KOPT-K1 (cell line): ENCODE measurements around the gene SNAPC2.
"Not testable (repeated sequence)": the region's sequence is repeated elsewhere in the genome, so short reads cannot be mapped to it uniquely, and the experiment has no call there.

Source experiments
- H3K27ac ChIP-seq: fragments of 200-600 bp; sonication (generic); 2 replicates; pipeline ENCODE4 v1.5.1; 2016; ENCODE audit warnings: antibody characterized with exemption, mild to moderate bottlenecking, low read depth, low read length; ENCODE audit not compliant: poor library complexity, severe bottlenecking
- H3K36me3 ChIP-seq: fragments of 200-600 bp; sonication (generic); 2 replicates; pipeline ENCODE4 v1.5.1; 2017; ENCODE audit warnings: antibody characterized with exemption, mild to moderate bottlenecking, low read length, moderate library complexity; ENCODE audit not compliant: insufficient read depth
- H3K9me3 ChIP-seq: fragments of 200-600 bp; sonication (generic); 2 replicates; pipeline ENCODE4 v1.5.1; 2017; ENCODE audit warnings: antibody characterized with exemption, low read length, mild to moderate bottlenecking; ENCODE audit not compliant: insufficient read depth, poor library complexity, severe bottlenecking

Gene SNAPC2

DNA sequence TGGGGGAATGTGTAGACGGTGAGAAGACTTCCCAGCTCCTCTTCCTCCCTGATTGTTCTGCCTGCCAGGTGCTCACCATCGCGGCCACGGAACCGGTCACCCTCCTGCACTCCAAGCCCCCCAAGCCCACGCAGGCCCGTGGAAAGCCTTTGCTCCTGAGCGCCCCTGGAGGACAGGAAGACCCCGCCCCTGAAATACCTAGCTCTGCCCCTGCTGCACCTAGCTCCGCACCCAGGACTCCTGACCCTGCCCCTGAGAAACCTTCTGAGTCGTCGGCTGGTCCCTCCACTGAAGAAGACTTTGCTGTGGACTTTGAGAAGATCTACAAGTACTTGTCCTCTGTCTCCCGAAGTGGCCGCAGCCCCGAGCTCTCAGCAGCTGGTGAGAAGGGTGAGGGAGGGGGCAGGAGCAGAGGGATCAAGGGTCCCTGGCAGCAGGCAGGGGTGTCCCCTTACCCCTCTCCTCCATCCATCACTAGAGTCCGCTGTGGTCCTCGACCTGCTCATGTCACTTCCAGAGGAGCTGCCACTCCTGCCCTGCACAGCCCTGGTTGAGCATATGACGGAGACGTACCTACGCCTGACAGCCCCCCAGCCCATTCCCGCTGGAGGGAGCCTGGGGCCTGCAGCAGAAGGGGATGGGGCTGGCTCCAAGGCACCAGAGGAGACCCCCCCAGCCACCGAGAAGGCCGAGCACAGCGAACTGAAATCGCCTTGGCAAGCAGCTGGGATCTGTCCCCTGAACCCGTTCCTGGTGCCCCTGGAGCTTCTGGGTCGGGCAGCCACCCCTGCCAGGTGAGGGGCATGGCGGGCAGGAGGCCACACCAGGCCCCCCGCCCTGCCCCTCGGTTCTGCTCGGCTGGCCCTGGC, 2.1 kb downstream of the SNAPC2 start:
- no peaks in the 10 kb centered on the region for H3K9me3 ChIP-seq
- no peak overlapping the region for H3K27ac ChIP-seq
- H3K36me3 ChIP-seq = peaks cover 18% of the 10 kb centered on the region; the same call in 1 of the 2 replicates

DNA sequence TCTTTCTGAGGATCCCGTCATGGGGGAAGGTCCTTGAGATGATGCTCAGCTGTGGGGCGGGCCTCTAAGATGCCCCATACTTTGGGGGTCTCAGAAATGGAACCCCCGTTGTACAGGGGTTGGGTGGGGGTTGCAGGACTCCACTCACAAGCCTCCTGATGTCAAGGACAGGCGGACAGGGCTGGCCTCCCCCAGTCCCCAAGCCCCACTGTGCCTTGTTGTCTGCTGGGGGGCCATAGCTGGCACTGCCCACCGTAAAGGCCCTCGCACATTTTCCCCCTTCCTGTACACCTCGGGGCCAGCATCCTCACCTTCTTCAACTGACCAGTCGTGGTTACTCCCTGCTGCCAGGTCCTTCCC, 2.7 kb downstream of the SNAPC2 start:
- Histone ChIP-seq H3K27ac (no peak overlapping the region), H3K36me3 (peaks cover 22% of the 10 kb centered on the region; the same call in 1 of the 2 replicates), H3K9me3 (no peaks in the 10 kb centered on the region)

DNA sequence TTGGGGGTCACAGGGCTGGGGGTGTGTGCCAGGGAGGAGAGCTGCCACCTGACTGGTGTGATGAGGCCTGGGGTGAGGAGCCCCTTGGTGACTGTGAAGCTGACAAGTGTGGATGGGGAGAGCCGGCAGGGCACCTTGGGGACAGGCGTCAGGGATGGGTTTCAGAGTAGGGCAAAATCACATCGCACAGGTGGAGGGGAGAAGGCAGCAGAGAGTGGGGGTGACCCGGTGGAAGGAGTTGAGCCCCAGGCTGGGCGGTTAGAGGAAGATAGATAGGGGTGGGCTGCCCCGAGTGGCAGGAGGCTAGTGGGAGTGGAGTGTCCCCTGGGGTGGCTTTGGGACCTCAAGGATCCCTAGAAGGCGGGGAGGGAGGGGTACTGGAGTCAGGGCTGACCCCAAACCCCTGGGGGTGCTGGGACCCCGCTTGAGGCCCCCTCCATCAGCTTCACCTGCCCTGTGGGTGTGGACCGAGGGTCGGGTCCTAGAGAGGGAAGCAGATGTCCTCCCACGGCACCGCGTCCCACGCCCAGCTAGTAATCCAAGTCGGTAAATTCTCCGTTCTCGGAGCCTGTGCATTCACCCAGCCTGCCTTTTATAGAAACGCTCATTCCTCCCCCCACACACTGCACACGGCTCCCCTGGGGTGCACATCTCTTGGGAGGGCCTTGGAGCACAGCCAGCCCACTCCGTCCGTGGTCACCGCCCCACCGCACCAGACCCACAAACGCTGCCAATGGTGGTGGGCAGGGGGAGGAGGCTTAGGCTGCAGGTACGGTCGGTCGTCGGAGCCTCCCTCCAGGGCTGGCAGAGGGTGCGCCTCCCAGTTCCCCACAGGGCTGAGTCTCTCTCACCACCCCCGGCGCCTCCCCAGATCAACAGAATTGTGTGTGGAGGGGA, 3.4 kb downstream of the SNAPC2 start:
- peaks cover 22% of the 10 kb centered on the region; the same call in 1 of the 2 replicates for H3K36me3 ChIP-seq
- H3K9me3 ChIP-seq = no peaks in the 10 kb centered on the region
- H3K27ac ChIP-seq = no peak overlapping the region

DNA sequence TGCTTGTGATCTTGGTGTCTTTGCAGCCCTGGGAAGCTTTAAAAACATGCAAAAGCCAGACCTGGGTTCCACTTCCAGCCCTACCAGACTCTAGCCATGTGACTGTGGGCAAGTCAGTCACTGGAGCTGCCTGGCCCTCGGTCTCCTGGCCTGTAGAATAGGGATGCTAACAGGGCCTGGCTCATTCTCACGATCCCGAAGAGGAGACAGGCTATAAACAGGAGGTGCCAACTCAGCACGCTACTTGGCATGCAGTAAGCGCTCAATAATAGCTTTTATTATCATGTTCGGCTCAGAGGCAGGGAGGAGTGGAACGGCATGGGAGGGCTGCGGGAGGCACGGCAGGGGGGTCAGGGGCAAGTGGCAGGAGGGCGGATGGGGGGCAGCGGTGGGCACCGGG, 4.1 kb downstream of the SNAPC2 start:
- no peak overlapping the region for H3K27ac ChIP-seq
- H3K36me3 ChIP-seq = peaks cover 27% of the 10 kb centered on the region; the same call in 1 of the 2 replicates
- no peaks in the 10 kb centered on the region for H3K9me3 ChIP-seq

DNA sequence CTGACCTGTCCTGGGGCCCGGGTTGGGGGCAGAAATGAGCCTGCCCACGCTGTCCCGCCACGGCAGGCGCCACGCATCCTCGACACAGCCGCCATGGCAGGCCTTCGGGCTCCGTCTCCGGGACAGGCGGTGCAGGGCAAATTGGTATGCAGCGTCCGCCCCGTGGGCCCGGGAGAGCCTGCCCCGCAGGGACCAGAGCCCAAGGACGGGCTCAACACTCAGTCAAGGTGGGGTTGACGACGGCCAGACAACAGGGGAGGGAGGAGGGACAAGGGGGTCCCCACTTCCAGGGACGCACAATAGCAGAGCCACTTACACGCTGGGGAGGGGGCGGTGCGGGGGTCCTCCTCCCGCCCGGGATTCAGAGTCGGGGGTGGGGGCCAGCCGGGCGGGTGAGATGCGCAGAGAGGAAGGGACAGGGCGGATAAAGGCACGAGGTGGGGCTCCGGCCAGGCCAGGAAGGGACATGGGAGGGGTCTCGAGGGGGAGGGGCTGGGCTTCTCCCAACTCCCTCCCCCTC, 4.6 kb downstream of the SNAPC2 start:
- Histone ChIP-seq H3K9me3 (no peaks in the 10 kb centered on the region), H3K27ac (no peak overlapping the region)

DNA sequence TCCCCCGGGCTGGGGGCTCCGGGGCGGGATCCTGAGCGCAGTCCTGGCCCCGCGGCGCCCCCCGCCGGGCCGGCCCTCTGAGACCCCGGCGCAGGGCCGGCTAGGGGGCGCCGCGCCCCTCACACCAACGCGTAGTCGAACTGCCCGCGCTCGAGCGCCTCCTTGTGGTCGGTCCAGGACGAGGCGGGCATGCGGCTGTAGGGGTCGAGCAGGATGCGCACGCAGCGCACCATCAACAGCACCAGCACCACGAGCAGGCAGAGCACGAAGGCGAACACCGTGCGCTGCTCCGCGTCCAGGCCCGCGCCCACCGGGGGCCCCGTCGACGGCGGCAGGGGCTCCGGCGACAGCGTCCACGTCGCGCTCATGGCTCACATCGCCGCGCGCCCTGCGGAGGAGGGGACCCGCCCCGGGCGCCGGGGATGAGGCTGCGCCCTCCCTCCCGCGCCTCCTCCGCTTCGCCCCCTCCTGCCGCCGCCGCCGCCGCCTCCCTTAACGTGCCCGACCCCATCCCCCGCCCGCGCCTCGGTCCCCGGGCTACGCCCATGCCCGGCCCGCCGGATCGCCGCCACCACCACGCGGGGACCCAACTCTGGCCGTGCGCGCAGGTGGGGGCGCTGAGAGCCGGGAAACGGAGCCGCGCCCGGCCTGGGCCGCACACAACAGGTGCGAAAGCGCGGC, 5.2 kb downstream of the SNAPC2 start:
- Histone ChIP-seq H3K27ac (peak overlapping the region; percentile 14), H3K36me3 (peaks cover 33% of the 10 kb centered on the region), H3K9me3 (no peaks in the 10 kb centered on the region)

More for the DNA sequence above, 4.6 kb downstream of the SNAPC2 start:
- H3K36me3 ChIP-seq = peaks cover 29% of the 10 kb centered on the region; the same call in 1 of the 2 replicates

DNA sequence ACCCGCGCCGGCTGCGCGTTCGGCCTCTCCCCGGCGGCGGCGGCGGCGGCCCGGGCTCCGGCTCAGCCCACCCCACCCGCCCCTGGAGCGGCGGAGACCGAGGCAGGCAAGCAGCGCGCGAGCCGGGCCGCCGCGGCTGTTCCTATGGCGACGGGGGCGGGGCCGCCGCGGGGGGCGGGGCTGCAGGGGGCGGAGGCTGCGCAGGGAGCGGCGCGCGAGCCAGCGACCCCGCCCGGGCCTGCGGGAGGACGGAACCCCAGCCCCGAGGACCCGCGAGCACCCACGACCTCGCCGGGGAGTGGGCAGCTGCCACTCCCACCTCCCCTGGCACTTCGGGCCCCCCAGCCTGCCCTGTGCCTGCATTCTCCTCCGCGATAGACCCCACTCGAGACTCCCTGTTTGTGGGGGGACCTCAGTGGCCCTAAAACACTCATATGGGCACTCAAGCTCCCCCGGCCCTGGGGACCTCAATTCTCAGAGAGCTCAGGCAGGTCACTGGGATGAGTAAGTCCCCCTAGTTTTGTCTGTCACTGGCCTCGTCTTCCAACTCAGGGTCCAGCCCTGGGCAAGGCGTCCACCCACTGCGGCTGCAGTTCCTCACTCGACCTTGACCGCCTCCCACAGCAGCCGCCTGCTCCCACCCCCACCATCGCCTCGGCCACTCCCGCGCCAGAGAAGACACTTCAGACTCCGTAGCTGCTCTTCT, 6.0 kb downstream of the SNAPC2 start, which contains the start of gene CTXN1:
TSS of gene CTXN1 (minus strand) at position 115 of the 706 bp plus-strand sequence. CDS start 597 bp downstream, outside the sequence.
- Histone ChIP-seq H3K36me3 (peaks cover 42% of the 10 kb centered on the region), H3K27ac (peak within 1 kb of the TSS; percentile 14), H3K9me3 (no peaks in the 10 kb centered on the region)

DNA sequence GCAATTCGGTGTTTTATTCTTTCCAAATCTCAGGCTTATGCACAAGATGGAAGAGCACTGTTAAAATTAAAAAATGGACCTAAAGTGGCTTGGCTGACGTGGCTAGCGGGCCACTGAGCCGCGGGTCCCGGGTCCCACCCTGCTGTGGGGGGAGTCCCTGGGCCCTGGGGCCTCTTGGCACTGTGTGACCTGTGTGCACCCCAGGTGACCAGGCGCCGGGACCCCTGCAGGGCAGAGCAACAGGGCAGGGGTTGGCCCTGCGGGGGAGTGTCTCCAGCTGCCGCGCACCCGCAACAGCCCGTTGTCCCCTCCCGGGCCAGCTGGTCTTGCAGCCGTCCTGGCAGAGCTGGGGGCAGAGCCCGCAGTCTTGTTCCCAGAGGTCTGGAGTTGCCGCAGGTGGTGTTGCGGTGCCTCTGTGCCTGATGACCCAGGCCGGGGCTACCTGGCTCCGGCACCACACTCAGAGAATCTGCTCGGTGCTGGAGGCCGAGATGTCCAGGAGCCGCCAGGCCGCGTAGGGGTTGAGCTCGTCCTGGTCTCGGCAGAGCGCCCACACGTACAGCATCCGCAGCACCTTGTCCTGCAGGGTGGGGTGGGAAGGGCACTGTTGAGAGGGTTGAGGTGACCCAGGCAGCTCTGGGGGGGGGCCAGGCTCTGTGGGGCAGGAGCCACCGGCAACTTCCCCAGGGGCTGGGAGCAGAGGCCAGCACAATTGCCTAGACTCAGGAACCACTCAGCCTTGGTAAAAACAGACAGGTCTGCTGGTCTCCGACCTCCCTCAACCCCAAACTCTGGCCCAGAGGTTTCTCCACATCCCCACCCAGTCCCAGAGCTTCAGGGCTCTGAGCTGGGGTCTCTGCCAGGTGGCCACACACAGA, 6.8 kb downstream of the SNAPC2 start:
- Histone ChIP-seq H3K27ac (no peak overlapping the region), H3K9me3 (no peaks in the 10 kb centered on the region), H3K36me3 (peaks cover 44% of the 10 kb centered on the region)

DNA sequence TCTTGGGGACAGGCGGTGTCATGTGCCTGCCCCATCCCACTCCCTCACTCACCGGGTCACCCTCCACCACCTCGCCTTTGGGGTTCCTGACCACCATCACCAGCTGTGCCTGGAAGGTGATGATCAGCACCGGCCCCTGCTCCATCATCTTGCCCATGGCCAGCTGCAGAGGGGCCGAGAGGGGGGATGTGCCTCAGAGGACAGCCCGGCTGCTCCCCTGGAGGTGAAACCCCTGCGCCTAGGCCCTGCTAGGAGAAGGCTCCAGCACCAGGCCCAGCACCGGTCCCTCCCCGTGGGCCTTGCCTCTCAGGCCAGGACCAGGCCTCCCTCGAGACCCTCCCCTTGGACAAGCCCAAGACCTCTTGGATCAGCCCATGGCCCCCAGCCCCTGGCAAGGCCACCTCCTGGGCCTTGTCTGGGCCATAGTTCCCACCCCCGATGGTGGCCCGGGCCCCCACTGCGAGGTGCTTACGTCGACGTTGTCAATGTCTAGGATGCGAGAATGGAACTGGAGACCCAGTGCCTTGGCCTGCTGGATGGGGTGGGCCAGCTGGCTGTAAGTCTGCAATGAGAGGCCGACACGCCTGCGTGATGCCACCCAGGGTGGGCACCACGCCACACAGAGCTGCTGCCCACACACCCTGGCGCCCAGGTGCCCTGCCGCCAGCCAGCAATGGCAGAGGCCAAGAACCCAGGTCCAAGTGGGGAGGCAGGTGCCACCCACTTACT, 7.6 kb downstream of the SNAPC2 start:
- Histone ChIP-seq H3K36me3 (peaks cover 44% of the 10 kb centered on the region), H3K9me3 (no peaks in the 10 kb centered on the region), H3K27ac (no peak overlapping the region)

DNA sequence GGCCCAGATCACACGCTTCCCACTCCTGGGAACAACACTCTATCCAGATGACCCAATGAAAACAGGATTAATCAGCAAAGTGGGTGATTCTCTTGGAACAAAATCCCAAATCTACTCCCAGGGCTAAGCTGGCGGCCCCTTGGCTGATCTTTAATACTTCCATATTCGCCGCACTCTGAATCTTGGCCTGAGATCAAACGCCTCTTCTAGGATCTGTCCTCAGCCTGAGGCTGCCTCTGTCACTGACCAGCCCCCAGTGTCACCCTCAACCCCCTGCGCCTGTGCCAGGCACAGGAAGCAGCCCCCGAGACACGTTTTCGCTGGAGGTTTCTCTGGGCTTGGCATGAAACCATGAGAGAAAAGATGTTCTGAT, 8.2 kb downstream of the SNAPC2 start:
- no peak overlapping the region for H3K27ac ChIP-seq
- peaks cover 45% of the 10 kb centered on the region for H3K36me3 ChIP-seq
- no peaks in the 10 kb centered on the region for H3K9me3 ChIP-seq

DNA sequence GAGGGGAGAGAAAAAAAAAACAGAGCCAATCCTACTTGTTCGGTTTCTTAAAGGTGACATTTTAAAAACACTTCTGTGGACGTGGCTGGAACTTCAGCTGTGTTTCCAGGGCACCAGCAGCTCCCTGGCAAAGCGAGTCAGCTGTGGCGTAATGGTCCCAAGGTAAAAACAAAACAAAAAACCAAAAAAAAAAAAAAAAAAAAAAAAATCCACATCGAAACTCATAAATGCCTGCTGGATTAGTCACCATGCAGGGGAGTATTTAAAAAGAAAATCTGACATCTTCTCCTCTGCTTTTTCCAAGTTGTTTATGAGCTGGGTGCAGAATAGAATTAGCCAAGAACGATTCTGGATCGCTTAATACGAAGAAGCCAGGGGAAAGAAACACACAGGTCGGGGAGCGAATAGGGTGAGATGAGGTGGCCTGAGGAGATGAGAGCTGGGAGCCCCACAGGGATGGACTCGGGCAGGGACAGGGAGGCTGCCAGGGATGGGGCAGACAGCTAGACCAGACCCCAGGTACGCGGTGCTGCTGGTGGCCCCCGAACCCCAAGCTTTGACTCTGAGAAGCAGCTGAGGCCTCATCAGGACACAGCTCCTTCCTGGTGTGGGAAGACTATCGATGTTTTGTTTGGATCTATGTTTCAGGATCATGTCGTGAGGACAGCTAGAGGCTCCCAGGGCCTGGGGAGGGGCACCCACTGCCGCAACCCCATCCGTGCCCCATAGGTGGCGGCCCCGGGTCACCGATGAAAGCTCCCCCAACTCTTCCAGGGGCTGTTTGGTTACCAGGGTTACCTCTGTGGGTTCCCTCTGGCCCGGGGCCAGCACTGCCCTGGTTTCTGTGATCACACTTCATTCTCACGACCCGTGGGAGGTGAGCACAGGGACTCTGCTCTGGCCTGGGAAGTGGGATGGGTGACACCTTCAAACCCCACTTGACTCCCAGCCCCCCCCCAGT, 8.9 kb downstream of the SNAPC2 start:
- H3K36me3 ChIP-seq = peaks cover 52% of the 10 kb centered on the region
- no peaks in the 10 kb centered on the region for H3K9me3 ChIP-seq
- H3K27ac ChIP-seq = no peak overlapping the region

DNA sequence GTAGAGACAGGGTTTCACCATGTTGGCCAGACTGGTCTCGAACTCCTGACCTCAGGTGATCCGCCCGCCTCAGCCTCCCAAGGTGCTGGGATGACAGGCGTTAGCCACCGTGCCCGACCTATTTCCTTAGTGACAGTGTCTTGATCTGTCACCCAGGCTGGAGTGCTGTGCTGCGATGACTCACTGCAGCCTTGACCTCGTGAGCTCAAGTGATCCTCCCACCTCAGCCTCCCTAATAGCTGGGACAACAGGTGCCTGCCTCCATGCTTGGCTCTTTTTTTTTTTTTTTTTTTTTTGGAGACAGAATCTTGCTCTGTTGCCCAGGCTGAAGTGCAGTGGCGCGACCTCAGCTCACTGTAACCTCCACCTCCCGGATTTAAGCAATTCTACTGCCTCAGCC, 9.9 kb downstream of the SNAPC2 start:
- not testable (repeated sequence) for H3K9me3 ChIP-seq, H3K27ac ChIP-seq
- H3K36me3 ChIP-seq = peaks cover 62% of the 10 kb centered on the region
